Measurements from ENCODE around the gene AUTS2.

Gene AUTS2

DNA sequence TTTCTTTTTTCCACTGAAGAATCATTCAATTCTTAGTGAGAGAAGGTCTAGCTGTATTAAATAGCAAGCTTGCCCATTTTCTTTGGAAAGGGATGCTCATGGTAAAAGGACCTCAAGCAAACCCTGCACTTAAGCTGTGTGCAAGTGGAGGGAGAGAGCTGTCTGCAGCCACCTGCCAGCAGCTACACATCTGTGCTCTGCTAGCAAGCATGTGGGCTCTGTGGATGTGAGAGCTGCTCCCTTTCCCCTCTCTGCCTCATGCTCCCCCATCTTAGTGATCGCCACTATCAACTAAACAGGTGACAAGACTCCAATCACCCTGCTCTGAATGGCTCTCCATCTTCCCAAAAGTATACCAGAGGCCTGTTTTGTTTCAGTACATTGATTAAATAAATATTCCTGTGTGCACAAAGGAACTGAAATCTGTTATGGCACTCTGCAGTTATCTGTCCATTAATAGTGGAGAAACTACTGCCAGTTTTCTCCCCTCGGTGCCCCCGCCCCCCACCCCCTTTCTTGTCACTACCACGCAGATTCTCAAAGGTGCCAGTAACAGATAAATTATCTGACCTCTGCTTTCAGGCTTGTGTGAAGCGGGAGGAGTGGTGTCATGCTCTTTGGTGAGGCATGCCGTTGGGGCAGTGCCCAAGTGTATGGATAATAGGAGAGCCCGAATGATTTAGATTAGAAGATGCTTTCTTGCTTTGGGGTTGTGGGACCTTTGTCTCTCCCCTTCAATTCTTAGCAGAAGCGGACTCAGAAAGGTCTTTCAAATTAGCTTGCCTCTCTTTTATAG, 26.4 kb downstream of the AUTS2 start:
- no peak for DNase-seq (ENCODE audit: low spot score)

DNA sequence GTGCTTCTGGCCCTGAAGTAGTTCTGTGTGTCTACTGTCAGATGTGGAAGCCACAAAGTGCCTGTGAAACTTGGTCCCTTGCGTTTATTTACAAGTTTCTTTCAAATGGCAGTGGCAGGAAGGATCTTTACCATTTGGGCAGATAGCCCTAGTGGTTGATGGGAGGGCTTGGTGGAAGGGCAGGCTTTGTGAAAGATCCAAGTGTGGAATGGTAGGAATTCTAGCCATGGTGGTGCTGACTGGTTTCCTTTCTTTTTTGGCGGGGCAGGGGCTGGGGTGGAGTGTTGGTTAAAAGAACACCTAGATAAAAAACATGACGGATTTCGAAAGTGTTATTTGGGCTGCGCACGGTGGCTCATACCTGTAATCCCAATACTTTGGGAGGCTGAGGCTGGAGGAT, 27.0 kb downstream of the AUTS2 start:
- no peak for DNase-seq (ENCODE audit: low spot score)

DNA sequence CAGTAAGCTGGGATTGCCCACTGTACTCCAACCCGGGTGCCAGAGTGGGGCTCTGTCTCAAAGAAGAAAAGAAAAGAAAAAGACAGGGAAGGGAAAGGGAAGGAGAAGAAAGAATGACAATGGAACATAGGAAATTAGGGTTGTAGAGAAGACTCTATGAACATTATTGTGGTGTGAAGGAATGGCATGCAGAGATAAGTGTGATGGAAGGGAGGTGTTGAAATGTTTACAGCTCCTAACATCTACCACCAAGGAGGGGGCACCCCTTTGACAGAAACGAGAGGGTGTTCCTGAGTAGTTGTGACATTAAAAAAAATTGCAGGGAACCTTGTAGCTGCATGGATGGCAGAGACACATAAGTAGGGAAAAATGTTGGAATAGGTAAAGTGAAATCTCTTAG, 27.5 kb downstream of the AUTS2 start:
- no peak for DNase-seq (ENCODE audit: low spot score)

DNA sequence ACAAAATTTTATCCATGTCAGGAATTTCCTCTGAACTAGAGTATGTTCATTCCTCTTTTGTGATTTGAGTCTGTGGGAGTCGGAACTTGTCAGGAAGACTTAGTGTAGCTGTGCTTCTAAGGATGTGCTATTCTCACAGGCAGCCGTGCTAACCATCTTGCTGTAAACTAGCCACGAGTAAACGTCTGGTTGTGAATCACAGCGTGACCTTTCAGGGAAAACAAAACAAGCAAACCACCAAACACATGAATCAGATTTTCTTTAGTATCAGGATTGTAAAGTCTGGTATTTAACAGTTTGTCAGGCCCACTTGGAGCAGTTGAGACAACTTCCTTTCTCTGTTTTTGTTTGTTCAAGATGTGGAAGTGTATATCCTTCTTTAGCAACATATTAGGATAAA, 32.0 kb downstream of the AUTS2 start:
- DNase-seq (ENCODE audit: low spot score): no peak

DNA sequence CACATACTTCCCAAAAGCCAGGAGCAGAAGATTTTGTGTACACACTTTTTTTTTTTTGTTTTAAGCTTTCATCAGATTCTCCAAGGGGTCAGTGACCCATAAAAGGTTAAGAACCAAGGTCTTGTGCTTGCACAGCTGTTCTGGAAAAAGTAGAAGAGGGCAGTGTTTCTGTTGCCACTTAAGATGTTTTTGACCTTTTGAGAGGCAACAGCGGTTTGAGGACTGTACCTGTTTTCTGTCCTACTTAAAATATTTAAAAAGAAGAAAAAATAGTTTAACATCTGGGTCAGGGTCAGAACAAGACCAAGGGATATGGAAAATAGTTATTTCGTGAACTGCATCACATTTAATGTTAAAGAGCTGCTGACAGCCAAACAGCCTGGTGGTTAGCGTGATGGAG, 32.9 kb downstream of the AUTS2 start:
- no peak for DNase-seq (ENCODE audit: low spot score)

DNA sequence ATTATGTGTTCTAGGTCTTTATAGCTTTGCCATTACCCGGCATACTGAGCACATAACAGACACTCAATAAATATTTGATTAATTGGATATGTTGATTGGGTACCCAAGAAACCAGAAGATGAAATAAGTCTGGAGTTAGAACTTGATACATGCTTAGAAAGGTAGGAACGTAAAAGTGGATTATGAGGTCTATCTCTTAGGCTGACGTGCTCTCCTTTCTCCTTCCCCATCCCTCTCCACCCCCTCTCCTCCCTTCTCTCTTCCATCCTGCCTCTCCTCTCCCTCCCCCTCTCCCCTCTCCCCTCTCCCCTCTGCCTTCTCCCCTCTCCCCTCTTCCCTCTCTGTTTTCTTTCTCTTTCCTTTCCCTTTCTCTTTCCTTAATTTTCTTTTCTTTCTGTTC, 34.0 kb downstream of the AUTS2 start:
- no peak for DNase-seq (ENCODE audit: low spot score)

DNA sequence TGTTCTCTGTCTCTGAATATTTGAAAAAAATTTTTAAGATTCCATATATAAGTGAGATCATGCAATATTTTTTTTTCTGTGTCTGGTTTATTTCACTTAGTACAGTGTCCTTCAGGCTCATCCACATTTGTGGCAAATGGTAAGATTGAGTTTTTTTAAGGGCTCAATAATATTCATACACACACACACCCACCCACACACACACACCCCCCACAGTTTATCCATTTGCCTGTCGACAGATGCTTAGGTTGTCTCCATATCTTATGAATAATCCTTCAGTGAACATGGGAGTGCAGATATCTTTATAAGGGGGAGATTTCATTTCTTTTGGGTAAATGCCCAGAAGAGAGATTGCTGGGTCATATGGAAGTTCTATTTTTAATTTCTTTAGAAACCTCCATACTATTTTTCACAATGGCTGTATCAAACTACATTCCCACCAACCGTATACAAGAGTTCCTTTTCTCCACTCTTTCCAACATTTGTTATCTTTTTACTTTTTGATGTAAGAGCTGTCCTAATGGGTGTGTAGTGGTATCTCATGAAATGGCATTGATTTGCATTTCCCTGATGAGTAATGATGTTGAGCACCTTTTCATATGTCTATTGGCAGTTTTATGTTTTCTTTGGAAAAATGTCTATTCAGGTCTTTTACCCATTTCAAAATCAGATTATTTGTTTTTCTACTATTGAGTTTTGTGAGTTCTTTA, 35.0 kb downstream of the AUTS2 start:
- DNase-seq (ENCODE audit: low spot score): no peak

DNA sequence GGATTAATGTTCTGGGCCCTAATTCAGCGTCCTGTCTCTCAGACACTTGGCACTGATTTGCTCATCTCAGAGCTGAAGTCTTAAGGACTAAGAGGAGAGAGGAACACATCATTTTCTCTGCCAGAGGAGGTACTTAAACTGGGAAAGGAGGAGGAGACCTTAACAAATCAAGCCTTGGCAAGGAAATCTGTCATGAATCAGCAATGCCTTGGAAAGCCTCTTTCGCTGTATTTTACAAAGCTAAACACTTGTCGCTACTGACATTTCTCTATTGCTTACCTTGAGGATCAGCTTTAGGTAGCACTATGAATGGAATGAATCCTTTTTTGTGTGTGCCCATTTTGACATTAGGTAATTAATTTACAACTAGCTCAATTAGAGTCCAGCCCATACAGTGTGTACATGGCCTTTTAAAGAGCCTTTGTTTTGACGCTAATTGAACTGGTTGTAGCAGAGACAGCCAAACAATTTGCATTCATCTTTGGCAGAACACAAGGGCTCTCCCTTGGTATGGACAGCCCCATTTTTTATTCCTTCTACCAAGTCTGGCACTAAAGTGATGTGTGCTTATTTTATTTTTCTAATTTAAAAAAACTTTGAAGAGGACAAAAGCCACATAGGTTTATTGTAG, 37.4 kb downstream of the AUTS2 start:
- DNase-seq (ENCODE audit: low spot score): no peak

DNA sequence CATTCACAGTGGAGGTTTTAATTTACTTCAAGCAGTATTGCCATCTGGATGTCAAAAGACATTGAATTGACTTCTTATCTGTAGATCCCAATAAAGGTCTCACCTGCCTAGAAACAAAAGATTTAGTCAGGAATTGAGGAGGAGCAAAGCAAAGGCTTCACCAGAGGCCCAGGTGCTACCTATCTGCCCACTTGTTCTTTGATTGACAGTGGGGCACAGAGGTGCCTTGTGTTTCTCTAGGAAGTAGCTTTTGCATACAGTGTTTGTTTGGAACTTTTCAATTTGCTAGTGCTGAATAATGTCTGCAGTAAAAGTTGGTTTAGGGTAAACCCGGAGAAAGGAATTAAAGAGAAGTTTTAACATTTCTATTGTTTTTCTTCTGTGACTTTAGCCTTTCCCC, 40.4 kb downstream of the AUTS2 start:
- no peak for DNase-seq (ENCODE audit: low spot score)

DNA sequence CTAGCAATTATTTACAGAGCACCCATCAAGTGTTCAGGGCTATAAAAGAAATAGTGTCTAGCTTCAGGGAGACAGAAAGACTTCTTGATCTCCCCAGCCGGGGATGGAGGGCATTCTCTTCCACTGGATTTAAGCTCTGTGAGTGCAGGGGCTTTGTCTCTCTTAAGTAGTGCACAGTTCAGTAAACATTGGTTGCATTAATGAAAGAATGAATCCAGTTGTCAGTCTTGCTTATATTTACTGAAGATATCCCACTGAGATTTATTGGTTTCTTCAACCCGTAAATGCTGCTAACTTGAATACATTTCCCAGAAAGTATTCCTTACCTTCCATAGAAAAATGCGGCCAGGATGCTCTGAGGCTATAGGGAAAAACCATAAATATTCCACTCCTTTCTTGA, 41.9 kb downstream of the AUTS2 start:
- no peak for DNase-seq (ENCODE audit: low spot score)

DNA sequence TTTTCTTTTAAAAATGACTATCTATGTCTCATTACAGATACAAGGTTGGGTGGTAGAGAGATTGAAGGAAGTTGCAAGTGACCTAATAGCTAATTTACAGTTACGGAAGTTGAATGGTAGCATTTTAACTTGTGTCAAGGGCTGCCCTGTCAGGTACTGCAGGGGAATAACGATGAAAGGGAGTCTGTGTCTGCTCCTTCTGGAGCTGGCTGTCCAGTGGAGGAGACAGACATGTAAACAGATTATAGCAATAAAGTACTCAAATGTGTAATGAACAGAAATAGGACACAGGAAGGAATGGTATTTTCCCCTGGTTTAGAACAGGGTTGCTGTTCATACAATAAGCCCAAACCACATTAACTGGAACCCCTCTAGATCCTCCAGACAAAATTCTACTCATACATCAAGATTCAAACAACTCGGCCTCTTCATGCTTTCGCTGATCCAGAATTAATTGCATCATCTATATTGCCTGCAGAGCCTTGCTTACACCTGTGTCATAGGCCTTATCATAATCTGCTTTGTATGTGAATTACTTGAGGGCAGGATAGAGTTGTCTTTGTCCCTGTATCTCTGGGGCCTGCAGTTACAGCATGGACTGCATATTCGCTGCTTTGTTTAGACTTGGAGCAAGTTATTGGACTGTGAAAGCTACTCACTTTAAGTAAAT, 42.8 kb downstream of the AUTS2 start:
- DNase-seq (ENCODE audit: low spot score): no peak

DNA sequence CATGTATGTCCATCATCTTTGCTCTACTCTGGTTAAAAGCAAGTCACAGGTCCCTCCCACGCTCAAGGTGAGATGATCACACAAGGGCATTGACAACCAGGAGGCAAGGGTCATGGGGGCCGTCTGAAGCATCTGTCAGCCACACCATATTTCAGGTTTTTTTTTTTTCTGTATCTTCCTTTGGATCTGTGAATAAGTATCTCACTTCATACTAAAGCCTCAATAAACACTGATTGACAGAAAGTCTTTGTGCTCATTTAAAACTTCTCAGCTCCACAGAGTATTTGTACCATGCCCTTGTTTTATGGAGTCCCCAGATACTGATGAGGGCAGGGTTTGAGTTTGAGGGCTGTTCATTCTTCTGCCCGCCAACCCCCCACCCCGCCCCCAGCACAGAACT, 45.0 kb downstream of the AUTS2 start:
- no peak for DNase-seq (ENCODE audit: low spot score)

DNA sequence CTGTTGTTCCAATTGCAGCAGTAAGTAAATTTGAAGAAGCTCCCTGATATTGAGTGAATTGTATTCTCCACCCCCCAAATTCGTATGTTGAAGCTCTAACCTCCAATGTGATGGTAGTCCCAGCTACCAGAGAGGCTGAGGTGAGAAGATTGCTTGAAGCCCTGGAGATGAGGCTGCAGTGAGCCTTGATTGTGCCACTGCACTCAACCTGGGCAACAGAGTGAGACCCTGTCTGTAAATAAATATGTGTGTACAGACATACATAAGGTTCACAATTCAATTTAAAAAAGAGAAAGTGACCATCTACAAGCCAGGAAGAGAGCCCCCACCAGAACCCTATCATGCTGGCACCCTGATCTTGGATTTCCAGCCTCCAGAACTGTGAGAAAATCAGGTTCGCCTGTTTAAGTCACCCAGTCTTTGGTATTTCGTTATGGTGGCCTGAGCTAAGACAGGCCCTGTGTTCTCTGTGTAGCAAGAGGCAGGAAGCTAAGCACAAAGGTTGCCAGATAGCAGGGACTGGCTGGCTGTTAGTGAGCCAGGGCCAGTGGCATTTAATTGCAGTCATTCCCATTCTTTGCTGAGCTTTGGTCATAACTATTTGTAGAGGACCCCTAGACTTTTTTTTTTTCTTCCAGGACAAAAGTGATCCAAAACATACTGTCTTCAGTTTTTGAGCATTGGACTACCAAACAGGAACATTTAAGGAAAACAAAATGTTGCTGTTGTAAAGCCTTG, 45.6 kb downstream of the AUTS2 start:
- DNase-seq (ENCODE audit: low spot score): no peak

DNA sequence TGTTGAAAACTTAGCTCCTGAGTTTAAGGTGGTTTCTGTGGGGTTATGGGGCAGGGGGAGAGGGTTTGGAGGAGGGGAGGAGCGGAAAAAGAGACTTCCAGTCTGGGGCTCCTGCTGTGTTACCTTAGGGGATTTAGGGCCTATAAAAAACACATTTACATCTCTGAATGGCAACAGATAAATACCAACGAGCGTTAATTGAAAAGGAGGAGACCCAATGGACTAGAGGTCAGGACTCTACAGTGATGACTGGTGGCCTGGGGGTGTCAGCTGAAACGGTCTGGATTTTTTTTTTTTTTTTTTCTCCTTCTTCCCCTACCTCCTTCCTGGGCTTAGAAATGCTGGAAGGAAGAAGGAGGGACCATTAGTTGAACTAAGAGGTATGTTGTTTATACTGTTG, 47.4 kb downstream of the AUTS2 start:
- no peak for DNase-seq (ENCODE audit: low spot score)

DNA sequence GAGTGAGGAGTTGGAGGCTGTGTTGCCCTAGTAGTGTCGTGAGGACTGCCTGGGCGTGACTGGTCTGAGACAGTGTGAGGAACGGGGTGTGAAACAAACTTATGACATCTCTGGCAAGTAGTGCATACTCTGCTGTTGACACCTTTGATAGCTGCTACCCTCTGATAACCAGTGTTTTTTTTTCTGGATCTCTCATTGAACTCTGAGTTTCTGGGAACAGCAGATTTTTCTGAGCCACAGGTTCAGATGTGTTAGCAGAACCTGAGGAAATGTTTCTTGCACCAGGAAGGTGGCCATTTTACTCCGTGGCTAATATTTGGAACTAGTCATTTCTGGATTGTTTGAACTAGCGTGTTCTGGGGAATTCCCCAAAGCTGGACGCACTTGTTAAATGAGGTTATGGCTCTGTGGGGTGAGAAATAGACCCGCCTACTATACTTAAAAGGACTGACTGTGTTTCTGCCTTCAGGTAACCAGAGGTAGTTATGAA, 52.9 kb downstream of the AUTS2 start:
- peak; percentile 5 for DNase-seq (ENCODE audit: low spot score)

DNA sequence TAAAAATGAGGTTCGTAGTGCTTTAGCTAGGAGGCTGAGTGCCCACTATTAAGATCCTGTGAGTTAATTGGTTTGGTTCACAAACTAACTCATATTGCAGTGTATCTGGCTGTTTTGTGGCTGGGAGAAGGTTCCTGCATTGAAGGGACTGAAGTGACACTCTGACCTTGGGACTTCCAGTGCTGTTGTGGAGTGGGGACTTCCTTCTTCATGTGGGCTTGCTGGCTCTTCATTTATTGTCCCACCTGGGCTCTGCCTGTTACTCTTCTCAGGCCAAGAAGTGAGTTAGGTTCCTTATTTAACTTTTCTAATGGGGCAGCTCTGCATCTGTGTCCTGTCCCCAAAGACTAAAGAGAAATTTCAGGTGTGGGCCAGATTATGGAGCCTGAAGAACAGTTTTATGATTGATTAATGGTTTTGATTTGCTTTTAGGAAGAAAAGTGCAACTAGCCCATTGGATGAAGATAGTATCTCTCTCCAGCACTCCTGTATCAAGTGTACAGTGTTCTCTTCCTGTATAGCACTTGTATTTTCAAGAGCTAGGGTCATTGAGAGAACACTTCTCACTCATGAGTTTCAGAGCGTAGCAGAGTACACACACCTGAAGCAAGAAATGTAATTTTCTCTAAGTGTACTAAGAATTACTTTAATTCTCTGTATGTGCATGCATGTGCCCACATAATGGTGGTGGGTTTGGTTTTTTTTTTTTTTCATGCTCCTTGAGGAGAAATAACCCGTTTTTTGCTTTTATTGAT, 54.8 kb downstream of the AUTS2 start:
- DNase-seq (ENCODE audit: low spot score): no peak

DNA sequence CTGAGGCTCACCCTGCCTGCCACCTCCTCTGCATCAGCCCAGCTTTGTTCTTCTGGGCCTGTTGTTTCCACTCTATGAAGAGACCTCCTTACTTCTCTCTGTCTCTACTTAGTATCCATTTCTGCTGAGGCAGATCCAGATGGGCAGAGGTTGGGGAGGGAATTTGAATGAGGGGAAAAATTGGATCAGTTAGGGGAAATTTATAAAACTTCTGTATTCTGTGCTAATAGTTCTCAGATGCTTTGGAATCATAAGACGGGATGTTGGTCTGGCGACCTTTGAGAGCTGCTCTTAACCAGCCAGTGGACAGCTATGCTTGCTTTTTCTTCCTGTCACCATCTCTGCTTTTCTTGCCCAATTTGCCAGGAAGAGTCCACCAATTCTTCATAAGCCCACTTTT, 55.5 kb downstream of the AUTS2 start:
- DNase-seq (ENCODE audit: low spot score): no peak

DNA sequence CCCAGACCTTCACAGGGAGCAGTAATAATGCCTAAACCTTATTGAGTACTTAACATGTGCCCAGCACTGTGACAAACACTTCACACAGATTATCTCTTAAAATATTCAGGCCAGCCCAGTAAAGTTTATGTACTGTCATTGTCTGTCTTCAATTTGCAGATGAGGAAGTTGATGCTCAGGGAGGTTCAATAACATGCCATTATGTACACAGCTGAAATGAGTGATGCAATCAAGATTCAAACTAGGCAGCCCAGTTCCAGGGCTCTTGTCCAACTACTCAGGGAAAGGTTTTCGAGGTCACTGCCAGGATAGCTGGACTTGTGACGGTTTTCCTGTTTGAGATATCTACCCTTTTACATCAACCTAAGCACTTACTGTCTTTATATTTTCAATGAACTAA, 56.1 kb downstream of the AUTS2 start:
- DNase-seq (ENCODE audit: low spot score): no peak

DNA sequence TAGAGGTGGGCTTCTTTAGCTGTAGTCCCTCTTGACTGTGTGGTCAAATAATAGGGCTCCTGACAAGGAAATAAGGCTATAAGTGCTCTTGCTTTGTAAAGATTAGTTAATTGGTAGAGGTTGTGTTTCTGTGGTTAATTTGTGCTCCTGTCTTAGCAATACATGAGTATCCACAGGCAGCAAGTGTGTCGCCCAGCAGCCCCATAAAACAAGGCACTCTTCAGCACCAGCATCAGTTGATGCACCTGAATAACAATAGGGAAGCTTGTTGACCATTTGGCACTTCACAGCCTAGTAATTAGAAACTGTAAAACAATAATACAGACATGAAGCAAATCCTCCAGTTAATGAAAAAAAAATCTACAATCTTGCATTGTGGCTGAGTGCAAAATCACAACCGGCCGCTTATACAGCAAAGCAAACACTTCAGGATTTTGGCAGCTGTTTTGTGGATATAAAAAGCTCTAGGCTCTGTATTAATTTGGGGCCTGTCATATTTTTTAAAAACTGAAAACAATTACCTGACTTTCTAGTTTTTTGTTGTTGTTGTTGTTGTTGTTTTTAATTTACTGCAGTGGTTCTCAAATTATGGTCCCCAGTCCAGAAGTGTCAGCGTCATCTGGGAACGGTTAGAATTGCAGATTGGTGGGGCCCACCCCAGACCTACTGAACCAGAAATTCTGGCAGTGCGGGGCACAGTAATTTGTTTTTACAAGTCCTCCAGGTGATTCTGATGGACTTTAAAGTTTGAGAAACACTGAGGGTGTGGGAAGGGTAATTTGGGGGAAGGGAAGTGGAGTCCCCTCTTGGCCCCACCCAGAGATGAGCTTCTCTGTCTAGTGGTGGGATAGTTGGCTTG, 56.8 kb downstream of the AUTS2 start:
- no peak for DNase-seq (ENCODE audit: low spot score)

DNA sequence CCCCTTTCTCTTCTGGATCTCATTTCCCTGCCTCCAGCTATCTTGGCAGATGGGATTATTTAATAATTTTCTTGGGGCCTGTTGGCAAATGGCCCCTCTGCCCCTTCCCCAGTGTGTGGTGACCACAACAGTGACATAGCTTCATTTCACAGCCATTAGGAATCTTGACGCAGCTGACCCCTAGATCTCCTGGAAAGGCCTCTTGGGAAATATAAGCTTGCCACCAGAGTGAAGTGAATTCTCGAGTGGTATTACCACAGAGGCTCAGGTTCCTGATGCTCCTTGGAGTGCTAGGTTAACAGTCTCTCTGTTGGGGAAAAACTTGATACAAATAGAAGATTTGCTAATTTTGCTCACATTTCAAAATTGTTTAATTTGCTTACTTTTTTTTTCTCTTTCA, 57.8 kb downstream of the AUTS2 start:
- DNase-seq (ENCODE audit: low spot score): no peak
